ENCODE results near the gene CD79B.

The CD79B gene

GRCh38 chr17:63950940-63951907 is 19.1 kb upstream of the CD79B start:
- peak; percentile 67 for DNase-seq

GRCh38 chr17:63949576-63950250 is 17.6 kb upstream of the CD79B start:
- DNase-seq: no peak

- DNase-seq: no peak
Measured at GRCh38 chr17:63948521-63948920, 16.4 kb upstream of the CD79B start.

DNA sequence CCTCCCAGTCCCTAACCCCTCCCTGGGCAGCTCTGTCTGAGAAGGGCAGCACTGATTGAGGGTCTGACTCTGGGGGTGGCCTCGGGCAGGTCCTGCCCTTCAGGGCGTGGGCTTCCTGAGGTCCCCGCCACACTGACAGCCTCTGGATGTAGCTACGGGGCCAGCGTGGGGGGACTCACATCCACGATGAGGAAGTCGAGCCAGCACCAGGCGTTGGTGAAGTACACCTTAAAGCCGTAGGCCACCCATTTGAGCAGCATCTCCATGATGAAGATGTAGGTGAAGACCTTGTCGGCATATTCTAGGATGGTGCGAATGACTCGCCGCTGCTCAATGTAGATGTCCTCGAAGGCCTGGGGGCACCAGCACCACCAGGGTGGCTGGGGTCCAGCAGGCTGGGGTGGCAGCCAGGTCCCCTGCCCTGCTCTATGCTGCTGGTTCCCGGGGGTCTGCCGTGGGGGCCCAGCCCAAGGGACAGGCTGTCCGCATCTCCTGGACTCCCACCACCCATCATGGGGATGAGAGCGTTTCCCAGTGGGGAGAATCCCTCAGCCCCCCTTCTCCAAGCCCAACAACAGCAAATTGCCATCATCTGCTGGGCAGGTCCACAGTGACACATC is 15.7 kb upstream of the CD79B start:
- DNase-seq: no peak

DNA sequence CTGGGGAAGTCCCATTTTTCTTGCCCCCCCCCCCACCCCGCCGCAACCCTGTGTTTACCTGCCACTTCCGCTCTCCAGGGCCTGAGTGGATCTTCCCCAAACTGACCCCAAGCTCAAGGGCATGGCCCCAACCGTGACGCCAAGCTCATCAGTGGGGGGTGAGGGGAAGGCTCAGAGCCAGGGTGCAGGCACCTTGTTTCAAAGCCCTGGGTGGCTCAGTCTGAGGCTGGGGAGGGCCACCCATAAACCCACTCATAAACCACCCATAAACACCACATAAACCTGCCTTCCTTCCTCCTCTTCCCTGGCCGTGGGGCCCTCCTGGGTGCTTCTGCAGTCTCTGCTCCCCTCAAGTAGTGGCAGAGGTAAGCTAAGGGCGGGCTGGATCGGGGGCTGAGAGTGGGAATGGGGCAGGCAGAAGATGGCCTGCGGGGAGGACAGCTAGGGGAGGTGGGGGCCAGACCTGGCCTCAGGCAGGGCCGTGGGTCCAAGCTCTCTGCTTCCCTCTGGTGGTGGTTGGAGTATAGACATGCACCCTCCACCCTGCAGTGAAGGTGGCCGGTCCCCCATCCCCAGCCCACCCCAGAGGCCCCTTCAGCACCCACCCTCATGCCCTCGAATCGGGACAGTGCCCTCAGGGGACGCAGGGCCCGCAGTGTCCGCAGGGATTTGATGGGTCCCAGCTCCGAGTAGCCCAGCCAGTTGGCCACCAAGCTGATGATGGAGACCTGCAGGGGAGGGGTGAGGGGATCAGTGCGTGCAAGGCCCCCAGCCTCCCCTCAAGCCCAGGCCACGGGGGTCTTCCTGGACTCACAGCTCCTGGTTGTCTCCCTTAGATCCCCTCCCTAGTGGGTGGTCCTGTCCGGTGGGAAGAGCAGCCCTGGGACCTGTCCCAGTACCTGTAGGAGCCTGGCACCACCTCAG is 14.6 kb upstream of the CD79B start:
- DNase-seq: peak; percentile 79

GRCh38 chr17:63945784-63946439 is 13.8 kb upstream of the CD79B start:
- no peak for DNase-seq

GRCh38 chr17:63944736-63945499 is 12.8 kb upstream of the CD79B start:
- no peak for DNase-seq

GRCh38 chr17:63943745-63944144 is 11.6 kb upstream of the CD79B start:
- DNase-seq: no peak

DNA sequence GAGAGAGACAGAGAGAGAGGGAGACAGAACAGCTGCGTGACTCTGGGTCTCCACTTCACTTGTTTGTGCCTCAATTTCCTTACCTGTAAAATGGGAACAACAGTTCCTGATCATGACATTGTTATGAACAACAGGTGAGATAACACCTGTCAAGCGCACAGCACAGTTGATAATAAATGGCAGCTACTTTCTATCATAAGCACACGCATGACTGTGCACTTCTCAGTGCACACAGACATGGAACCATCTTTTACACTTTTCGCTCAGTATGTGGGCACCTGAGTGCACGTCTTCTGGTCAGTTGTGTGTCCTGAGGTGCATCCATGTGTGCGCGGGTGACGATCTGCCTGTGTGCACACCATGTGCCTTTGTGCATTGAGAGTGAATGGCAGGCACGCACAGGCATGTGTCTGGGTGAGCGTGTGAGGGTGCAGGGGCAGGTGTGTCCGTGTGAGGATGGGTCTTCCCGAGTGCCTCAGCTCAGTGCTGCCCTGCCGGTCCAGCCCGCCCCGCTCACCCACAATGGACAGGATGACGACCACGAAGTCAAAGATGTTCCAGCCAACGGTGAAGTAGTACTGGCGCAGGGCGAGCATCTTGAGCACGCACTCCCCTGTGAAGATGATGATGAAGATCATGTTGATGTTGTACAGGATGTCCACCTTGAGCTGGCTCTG is 10.3 kb upstream of the CD79B start:
- no peak for DNase-seq

DNA sequence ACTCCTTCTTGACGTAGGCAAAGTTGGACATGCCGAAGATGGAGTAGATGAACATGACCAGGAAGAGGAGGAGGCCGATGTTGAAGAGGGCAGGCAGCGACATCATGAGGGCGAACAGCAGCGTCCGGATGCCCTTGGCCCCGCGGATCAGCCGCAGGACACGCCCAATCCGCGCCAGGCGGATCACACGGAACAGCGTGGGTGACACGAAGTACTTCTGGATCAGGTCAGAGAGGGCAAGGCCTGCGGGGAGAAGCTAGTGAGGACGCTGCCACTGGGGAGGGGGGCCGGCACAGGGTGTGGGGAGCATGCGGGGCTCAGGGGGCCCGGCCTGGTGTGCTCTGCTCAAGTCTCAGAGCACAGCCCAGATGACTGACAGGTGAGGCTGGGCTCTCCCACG is 9.6 kb upstream of the CD79B start:
- DNase-seq: no peak

- DNase-seq: no peak
Measured at GRCh38 chr17:63941162-63941561, 9.0 kb upstream of the CD79B start.

DNA sequence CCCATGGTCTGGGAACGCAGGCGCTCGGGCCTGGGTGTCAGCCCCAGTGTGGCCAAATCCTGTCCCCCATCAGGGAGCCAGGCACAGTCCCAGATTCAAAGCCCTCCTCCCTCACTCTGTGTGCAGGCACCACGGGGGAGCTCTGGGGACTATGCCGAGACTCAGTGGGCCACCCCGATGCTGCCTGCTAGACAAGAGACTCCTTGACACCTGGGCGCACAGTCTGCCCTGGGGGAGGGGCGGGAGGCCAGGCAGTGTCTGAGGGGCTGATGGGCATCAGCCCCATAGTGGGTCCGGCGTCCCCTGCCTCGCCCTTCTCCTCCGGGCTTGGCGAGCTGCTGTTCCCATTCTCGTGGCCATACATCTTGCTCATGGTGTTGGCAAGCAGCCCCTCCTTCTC is 8.5 kb upstream of the CD79B start:
- DNase-seq: no peak

DNA sequence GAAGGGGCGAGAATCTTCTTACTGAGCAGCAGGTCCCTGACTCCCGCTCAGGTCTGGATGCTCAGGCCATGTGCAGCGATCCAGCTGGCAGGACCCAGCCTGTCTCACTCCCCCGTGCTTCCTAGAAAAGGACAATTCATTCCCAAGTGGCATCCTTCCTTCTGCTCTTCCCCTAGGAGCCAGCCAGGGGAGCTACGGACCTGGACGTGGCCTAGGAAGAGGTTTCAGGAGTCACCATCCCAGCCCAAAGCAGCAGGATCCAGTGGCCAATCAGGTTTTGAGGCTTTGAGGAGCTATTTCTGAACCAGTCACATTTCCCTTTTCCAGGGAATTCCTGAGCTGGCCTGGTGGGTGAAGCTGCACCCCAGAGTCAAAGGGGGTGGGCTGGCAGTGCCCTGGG is 7.8 kb upstream of the CD79B start:
- DNase-seq: no peak

- no peak for DNase-seq
Measured at GRCh38 chr17:63939401-63939800, 7.3 kb upstream of the CD79B start.

- no peak for DNase-seq
Measured at GRCh38 chr17:63937920-63938319, 5.8 kb upstream of the CD79B start.

GRCh38 chr17:63937319-63937718 is 5.2 kb upstream of the CD79B start:
- DNase-seq: no peak

- DNase-seq: no peak
Measured at GRCh38 chr17:63934183-63935112, 2.3 kb upstream of the CD79B start.

- no peak for DNase-seq
Measured at GRCh38 chr17:63933598-63933997, 1.5 kb upstream of the CD79B start.

GRCh38 chr17:63932721-63933120 is 590 bp upstream of the CD79B start:
- no peak for DNase-seq
